PC-9 (cell line): ENCODE data around the gene PNO1.

Experiments used
- EZH2 ChIP-seq: fragments of 200-600 bp; sonication (generic); IDR thresholded peaks from 2 replicates; pipeline ENCODE4 v1.8.0; 2017; ENCODE audit warnings: antibody characterized with exemption, low read depth
- TF ChIP-seq, protein P1 (sequence below): fragments of 200-600 bp; sonication (generic); conservative IDR thresholded peaks from 2 replicates; pipeline ENCODE4 v1.6.1; 2017; ENCODE audit warnings: mixed run types, antibody characterized with exemption, mild to moderate bottlenecking, moderate library complexity

DNA sequence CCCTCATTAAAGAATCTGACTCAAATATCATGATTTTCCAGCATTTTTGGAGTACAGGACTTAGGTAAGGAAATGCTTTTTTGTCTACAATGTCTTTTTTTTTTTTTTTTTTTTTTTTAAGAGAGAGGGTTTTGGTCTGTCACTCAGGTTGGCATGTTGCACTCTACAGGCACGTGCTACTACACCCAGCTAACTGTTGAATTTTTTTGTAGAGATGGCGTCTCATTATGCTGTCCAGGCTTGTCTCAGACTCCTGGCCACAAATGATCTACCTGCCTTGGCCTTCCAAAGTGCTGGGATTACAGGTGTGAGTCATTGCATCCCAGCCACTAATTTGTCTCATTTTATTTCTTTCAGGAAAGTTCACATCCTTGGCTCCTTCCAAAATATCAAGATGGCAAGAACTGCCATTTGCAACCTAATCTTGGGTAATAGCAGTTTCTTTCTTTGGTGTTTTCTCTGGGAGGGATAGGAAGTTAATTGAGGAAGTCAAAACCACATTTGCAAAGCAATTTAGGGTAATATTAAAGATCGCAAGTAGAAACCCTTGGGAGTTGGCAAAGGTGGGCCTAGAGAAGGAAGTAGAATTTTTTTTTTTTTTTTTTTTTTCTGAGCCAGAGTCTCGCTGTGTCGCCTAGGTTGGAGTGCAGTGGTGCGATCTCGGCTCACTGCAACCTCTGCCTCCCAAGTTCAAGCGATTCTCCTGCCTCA lies 15.5 kb downstream of the PNO1 start:
- TF ChIP-seq, protein P1, sequence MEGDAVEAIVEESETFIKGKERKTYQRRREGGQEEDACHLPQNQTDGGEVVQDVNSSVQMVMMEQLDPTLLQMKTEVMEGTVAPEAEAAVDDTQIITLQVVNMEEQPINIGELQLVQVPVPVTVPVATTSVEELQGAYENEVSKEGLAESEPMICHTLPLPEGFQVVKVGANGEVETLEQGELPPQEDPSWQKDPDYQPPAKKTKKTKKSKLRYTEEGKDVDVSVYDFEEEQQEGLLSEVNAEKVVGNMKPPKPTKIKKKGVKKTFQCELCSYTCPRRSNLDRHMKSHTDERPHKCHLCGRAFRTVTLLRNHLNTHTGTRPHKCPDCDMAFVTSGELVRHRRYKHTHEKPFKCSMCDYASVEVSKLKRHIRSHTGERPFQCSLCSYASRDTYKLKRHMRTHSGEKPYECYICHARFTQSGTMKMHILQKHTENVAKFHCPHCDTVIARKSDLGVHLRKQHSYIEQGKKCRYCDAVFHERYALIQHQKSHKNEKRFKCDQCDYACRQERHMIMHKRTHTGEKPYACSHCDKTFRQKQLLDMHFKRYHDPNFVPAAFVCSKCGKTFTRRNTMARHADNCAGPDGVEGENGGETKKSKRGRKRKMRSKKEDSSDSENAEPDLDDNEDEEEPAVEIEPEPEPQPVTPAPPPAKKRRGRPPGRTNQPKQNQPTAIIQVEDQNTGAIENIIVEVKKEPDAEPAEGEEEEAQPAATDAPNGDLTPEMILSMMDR = no peak
- TF ChIP-seq EZH2 = no peak
